22Rv1 (cell line): Measurements from ENCODE around the gene RHBDD2.

Source experiments
- ZFX ChIP-seq: fragments of 450-650 bp; IDR thresholded peaks from 2 replicates; pipeline ENCODE4 v1.6.1; 2017; ENCODE audit warnings: antibody characterized with exemption, borderline replicate concordance
- TF ChIP-seq, protein P1 (sequence below): fragments of 450-650 bp; IDR thresholded peaks from 2 replicates; pipeline ENCODE4 v1.5.1; 2017; ENCODE audit warnings: mild to moderate bottlenecking

DNA sequence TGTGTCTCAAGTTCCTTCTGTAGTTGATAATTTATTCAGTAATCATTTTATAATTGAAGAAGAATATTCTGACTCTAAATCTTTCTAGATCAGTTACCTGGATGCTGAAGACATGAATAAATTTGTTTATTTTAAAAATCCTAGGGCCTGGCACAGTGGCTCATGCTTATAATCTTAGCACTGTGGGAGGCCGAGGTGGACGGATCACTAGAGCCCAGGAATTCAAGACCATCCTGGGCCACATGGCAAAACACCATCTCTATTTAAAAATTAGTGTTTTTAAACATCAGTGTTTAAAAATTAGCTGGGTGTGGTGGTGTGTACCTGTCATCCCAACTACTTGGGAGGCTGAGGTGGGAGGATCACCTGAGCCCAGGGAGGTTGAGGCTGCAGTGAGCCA, 45.4 kb downstream of the RHBDD2 start:
- TF ChIP-seq, protein P1, sequence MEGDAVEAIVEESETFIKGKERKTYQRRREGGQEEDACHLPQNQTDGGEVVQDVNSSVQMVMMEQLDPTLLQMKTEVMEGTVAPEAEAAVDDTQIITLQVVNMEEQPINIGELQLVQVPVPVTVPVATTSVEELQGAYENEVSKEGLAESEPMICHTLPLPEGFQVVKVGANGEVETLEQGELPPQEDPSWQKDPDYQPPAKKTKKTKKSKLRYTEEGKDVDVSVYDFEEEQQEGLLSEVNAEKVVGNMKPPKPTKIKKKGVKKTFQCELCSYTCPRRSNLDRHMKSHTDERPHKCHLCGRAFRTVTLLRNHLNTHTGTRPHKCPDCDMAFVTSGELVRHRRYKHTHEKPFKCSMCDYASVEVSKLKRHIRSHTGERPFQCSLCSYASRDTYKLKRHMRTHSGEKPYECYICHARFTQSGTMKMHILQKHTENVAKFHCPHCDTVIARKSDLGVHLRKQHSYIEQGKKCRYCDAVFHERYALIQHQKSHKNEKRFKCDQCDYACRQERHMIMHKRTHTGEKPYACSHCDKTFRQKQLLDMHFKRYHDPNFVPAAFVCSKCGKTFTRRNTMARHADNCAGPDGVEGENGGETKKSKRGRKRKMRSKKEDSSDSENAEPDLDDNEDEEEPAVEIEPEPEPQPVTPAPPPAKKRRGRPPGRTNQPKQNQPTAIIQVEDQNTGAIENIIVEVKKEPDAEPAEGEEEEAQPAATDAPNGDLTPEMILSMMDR: no peak
- no peak for TF ChIP-seq ZFX
